Psoas muscle (tissue), 8 donors: ENCODE data around the gene RFPL2. TPM values are rescaled to one million over a fixed set of nuclear protein-coding genes. Genes with fewer than 3 reads are reported as not detected.
"Not testable (repeated sequence)": the region's sequence is repeated elsewhere in the genome, so short reads cannot be mapped to it uniquely, and the experiment has no call there.

ENCODE experiments used
- ATAC-seq, 4 donors: fragments of 200-7000 bp; cut with Tn5 transposase; one replicate each; pipeline ENCODE4 v1.9.1; 2020; ENCODE audit warnings: moderate library complexity in 3 of 4, mild to moderate bottlenecking in 2 of 4
- DNase-seq, 2 donors: peaks; one replicate each; pipeline ENCODE4 v3.0.0-alpha.2; 2020
- H3K27ac ChIP-seq: fragments of 200-600 bp; one replicate; pipeline ENCODE4 v1.8.0; 2022
- H3K27me3 ChIP-seq, 3 donors: fragments of 200-600 bp in 1 of 3; one replicate each; pipeline versions ENCODE4 v1.6.1 to v1.8.0; 2013 to 2022; ENCODE audit warnings: low read length in 2 of 3, mild to moderate bottlenecking in 2 of 3, moderate library complexity in 1 of 3; ENCODE audit not compliant: insufficient read depth in 3 of 3
- H3K36me3 ChIP-seq, 2 donors: fragments of 200-600 bp in 1 of 2; one replicate each; pipeline versions ENCODE4 v1.6.1 to v1.8.0; 2013 to 2022; ENCODE audit warnings: low read depth in 1 of 2, mild to moderate bottlenecking in 1 of 2, moderate library complexity in 1 of 2; ENCODE audit not compliant: insufficient read depth in 1 of 2
- H3K4me1 ChIP-seq: fragments of 200-600 bp; one replicate; pipeline ENCODE4 v1.8.0; 2022
- H3K4me3 ChIP-seq: fragments of 200-600 bp; one replicate; pipeline ENCODE4 v1.8.0; 2022; ENCODE audit warnings: mild to moderate bottlenecking
- H3K9me3 ChIP-seq: fragments of 200-600 bp; one replicate; pipeline ENCODE4 v1.8.0; 2022
- CTCF ChIP-seq: fragments of 200-600 bp; IDR thresholded peaks from one replicate; pipeline ENCODE4 v1.8.0; 2022; ENCODE audit warnings: antibody characterized with exemption
- WGBS, 3 donors: extraction: QIAGEN DNeasy Blood & Tissue Kit; methylation state at CpG; one replicate each; pipeline versions ENCODE4 v1.1.6 to v1.1.7; 2013; 5-methylcytosine and 5-hydroxymethylcytosine counted together
- intact Hi-C, 2 donors: fragments of 100-400 bp; cut with DNase I; formaldehyde crosslinking; loops; one replicate each; pipeline versions ENCODE4 v1.11.0 to v1.14.2; 2022
- polyA plus RNA-seq, 3 donors: library from polyadenylated mRNA; stranded (reverse); fragments of 200-250 nt; gene quantifications; one replicate each; pipeline ENCODE4 v1.2.3, GENCODE V29; 2013
- total RNA-seq, 4 donors: library from RNA; stranded (reverse); fragmentation: NEBNext Ultra II Directional in 2 of 4; extraction: Animal tissue kit (Norgen Biotek cat#: 25700) in 2 of 4; gene quantifications; one replicate each; pipeline versions ENCODE4 v1.2.1 to v1.2.4, GENCODE V29; 2021 to 2023
- donor health status: healthy with polysubstance abuse.
- donor health status: DM: no; HTN: no; CAD: no; lungs with moderate emphysema.
- donor health status: Bipolar disorder and iron deficiency.
- donor health status: healthy.
- donor health status: DM: yes; HTN: yes; CAD: no.
- donor health status: DM: no; HTN: no; CAD: no.
- donor health status: DM: no; HTN: no; CAD: no.
- donor health status: DM: yes; HTN: yes; CAD: no.

The RFPL2 gene
- total and polyA plus RNA-seq, 7 donors = not detected

- Histone ChIP-seq H3K27ac (no peak overlapping the region), H3K4me3 (no peak overlapping the region), H3K36me3 (no peaks in the 10 kb centered on the region), H3K9me3 (no peaks in the 10 kb centered on the region), H3K4me1 (no peaks in the 10 kb centered on the region), H3K27me3 (peaks cover 0 to 46% (median 16%) of the 10 kb centered on the region in 3 donors)
- intact Hi-C loops = no loop called here
- WGBS, 3 donors = 4 to 9% (median 4%) methylated on average over 43 to 73 of the region's 73 CpGs
- no peak for TF ChIP-seq CTCF
- no peak for ATAC-seq
- DNase-seq = no peak
Observed at GRCh38 chr22:32175683-32176644, 28.9 kb downstream of the RFPL2 start.

GRCh38 chr22:32175115-32175514 is 29.8 kb downstream of the RFPL2 start:
- Histone ChIP-seq H3K36me3 (no peaks in the 10 kb centered on the region), H3K27me3 (peaks cover 0 to 41% (median 16%) of the 10 kb centered on the region in 3 donors), H3K4me1 (no peaks in the 10 kb centered on the region), H3K4me3 (no peak overlapping the region), H3K27ac (no peak overlapping the region), H3K9me3 (no peaks in the 10 kb centered on the region)
- WGBS, 3 donors = 72 to 73% (median 73%) methylated on average over 11 of the region's 11 CpGs
- ATAC-seq (no peak), DNase-seq (no peak)
- no peak for TF ChIP-seq CTCF
- intact Hi-C loops = no loop called here

GRCh38 chr22:32165681-32166080 is 39.2 kb downstream of the RFPL2 start:
- H3K4me1 ChIP-seq = no peaks in the 10 kb centered on the region
- no peaks in the 10 kb centered on the region for H3K9me3 ChIP-seq
- peaks cover 0 to 5% (median 2%) of the 10 kb centered on the region in 3 donors for H3K27me3 ChIP-seq
- H3K27ac ChIP-seq = no peak overlapping the region
- ATAC-seq = no peak
- 71 to 78% (median 73%) methylated on average over 6 of the region's 6 CpGs for WGBS, 3 donors
- intact Hi-C loops = no loop called here
- no peaks in the 10 kb centered on the region for H3K36me3 ChIP-seq
- DNase-seq = no peak
- no peak for TF ChIP-seq CTCF
- no peak overlapping the region for H3K4me3 ChIP-seq

GRCh38 chr22:32164075-32164860 is 40.6 kb downstream of the RFPL2 start:
- ATAC-seq (no peak), DNase-seq (no peak)
- Histone ChIP-seq H3K4me3 (no peak overlapping the region), H3K4me1 (no peaks in the 10 kb centered on the region), H3K27ac (no peak overlapping the region), H3K36me3 (no peaks in the 10 kb centered on the region), H3K27me3 (peaks cover 0 to 5% (median 2%) of the 10 kb centered on the region in 3 donors), H3K9me3 (no peaks in the 10 kb centered on the region)
- 31 to 38% (median 34%) methylated on average over 5 to 6 of the region's 6 CpGs for WGBS, 3 donors
- TF ChIP-seq CTCF = no peak
- intact Hi-C loops = no loop called here

- 59 to 71% (median 70%) methylated on average over 5 of the region's 5 CpGs for WGBS, 3 donors
- intact Hi-C loops = not testable (repeated sequence)
Observed at GRCh38 chr22:32160411-32160810, 44.5 kb downstream of the RFPL2 start.

More at GRCh38 chr22:32160411-32160810, 44.5 kb downstream of the RFPL2 start:
- not testable (repeated sequence) for H3K27ac ChIP-seq, DNase-seq, H3K9me3 ChIP-seq, H3K4me1 ChIP-seq, ATAC-seq, H3K4me3 ChIP-seq, H3K36me3 ChIP-seq
- peaks cover 0 to 16% (median 7%) of the 10 kb centered on the region in 3 donors for H3K27me3 ChIP-seq
